ENCODE results near the gene GIGYF2.
A peak's percentile ranks its signal among the peaks of the same experiment; 100 is the strongest.

GIGYF2 gene

GRCh38 chr2:232831496-232831895 lies 134.4 kb downstream of the GIGYF2 start:
- in situ Hi-C loops (cut with MboI; ENCODE audit: low sequenced_read_pairs, unreplicated experiment), result no loop called here
- TF ChIP-seq, protein P1, sequence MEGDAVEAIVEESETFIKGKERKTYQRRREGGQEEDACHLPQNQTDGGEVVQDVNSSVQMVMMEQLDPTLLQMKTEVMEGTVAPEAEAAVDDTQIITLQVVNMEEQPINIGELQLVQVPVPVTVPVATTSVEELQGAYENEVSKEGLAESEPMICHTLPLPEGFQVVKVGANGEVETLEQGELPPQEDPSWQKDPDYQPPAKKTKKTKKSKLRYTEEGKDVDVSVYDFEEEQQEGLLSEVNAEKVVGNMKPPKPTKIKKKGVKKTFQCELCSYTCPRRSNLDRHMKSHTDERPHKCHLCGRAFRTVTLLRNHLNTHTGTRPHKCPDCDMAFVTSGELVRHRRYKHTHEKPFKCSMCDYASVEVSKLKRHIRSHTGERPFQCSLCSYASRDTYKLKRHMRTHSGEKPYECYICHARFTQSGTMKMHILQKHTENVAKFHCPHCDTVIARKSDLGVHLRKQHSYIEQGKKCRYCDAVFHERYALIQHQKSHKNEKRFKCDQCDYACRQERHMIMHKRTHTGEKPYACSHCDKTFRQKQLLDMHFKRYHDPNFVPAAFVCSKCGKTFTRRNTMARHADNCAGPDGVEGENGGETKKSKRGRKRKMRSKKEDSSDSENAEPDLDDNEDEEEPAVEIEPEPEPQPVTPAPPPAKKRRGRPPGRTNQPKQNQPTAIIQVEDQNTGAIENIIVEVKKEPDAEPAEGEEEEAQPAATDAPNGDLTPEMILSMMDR (IDR thresholded peaks at IDR 0.05; ENCODE audit: borderline replicate concordance, control extremely low read depth, extremely low read depth, insufficient read depth, missing control alignments), result no peak
- no peak for DNase-seq (ENCODE audit: low spot score)

- TF ChIP-seq, protein P1 (IDR thresholded peaks at IDR 0.05; ENCODE audit: borderline replicate concordance, control extremely low read depth, extremely low read depth, insufficient read depth, missing control alignments), result no peak
- in situ Hi-C loops (cut with MboI; ENCODE audit: low sequenced_read_pairs, unreplicated experiment), result no loop called here
- DNase-seq (ENCODE audit: low spot score), result no peak
Measured at GRCh38 chr2:232833830-232834229, 136.7 kb downstream of the GIGYF2 start.

DNA sequence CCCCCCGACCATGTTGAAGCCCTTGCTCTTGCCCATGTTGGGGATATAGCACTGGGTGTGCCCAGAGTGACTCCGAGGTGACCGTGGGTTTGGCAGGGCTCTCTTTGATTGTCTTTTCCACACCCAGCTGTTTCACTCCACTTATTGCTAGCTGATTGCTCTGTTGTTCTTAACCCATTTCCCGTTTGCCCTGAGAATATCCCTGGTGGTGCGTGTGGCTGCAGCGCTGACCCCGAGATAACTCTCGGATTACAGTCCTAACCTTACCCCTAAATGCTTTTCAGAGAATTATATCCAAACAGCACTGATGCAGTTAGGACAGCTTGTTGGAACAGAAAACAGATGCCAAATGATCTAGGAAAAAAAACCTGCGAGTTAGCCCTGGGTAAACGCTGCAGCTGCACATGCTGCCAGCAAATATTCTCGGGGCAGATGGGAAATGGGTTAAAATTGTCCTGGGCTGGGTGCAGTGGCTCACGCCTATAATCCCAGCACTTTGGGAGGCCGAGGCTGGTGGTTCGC lies 138.6 kb downstream of the GIGYF2 start:
- DNase-seq (ENCODE audit: low spot score), result no peak
- TF ChIP-seq, protein P1 (IDR thresholded peaks at IDR 0.05; ENCODE audit: borderline replicate concordance, control extremely low read depth, extremely low read depth, insufficient read depth, missing control alignments), result no peak
- in situ Hi-C loops (cut with MboI; ENCODE audit: low sequenced_read_pairs, unreplicated experiment), result no loop called here

GRCh38 chr2:232836934-232837333 lies 139.8 kb downstream of the GIGYF2 start:
- TF ChIP-seq, protein P1 (IDR thresholded peaks at IDR 0.05; ENCODE audit: borderline replicate concordance, control extremely low read depth, extremely low read depth, insufficient read depth, missing control alignments), result no peak
- DNase-seq (ENCODE audit: low spot score), result no peak
- in situ Hi-C loops (cut with MboI; ENCODE audit: low sequenced_read_pairs, unreplicated experiment), result no loop called here

- TF ChIP-seq, protein P1 (IDR thresholded peaks at IDR 0.05; ENCODE audit: borderline replicate concordance, control extremely low read depth, extremely low read depth, insufficient read depth, missing control alignments), result no peak
- in situ Hi-C loops (cut with MboI; ENCODE audit: low sequenced_read_pairs, unreplicated experiment), result no loop called here
- peak; percentile 59 for DNase-seq (ENCODE audit: low spot score)
Measured at GRCh38 chr2:232838406-232838874, 141.3 kb downstream of the GIGYF2 start.

DNA sequence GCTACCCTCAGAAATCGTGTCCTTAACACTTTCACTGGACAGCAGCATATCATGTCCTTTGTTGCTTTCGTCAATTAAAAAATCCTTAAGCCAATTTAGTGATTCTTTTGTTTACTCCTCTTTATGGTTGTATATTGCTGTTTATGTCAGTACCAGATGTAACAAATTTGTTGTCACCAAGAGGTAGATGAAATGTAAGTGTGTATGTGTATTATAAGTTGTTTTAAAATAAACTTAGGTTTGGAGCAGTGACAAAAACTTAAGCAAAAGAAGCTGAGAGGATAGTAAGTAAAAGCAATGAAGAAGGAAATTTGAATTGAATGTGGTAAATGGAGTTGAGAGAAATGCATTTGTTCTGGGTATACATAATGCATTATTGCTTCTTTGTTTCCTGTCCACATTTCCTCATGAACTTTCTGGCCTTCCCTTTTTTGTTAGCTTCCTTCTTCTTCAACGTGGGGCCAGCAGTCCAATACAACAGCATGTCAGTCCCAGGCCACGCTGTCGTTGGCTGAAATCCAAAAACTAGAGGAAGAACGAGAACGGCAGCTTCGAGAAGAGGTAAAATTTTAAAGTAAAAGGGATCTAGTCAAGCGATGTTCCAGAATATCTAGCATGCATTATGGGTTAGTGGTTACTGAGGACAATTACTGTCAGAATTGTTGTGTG lies 142.4 kb downstream of the GIGYF2 start:
- in situ Hi-C loops (cut with MboI; ENCODE audit: low sequenced_read_pairs, unreplicated experiment), result no loop called here
- no peak for DNase-seq (ENCODE audit: low spot score)
- TF ChIP-seq, protein P1 (IDR thresholded peaks at IDR 0.05; ENCODE audit: borderline replicate concordance, control extremely low read depth, extremely low read depth, insufficient read depth, missing control alignments), result no peak

Data from GM13976 (cell line).